CMK (cell line): ENCODE measurements around the gene HPS5.
"Not testable (repeated sequence)": the region's sequence is repeated elsewhere in the genome, so short reads cannot be mapped to it uniquely, and the experiment has no call there.

Experiments used
- DNase-seq: peaks from one replicate; pipeline ENCODE4 v3.0.0-alpha.2; 2010; ENCODE audit warnings: low read depth

The HPS5 gene

DNA sequence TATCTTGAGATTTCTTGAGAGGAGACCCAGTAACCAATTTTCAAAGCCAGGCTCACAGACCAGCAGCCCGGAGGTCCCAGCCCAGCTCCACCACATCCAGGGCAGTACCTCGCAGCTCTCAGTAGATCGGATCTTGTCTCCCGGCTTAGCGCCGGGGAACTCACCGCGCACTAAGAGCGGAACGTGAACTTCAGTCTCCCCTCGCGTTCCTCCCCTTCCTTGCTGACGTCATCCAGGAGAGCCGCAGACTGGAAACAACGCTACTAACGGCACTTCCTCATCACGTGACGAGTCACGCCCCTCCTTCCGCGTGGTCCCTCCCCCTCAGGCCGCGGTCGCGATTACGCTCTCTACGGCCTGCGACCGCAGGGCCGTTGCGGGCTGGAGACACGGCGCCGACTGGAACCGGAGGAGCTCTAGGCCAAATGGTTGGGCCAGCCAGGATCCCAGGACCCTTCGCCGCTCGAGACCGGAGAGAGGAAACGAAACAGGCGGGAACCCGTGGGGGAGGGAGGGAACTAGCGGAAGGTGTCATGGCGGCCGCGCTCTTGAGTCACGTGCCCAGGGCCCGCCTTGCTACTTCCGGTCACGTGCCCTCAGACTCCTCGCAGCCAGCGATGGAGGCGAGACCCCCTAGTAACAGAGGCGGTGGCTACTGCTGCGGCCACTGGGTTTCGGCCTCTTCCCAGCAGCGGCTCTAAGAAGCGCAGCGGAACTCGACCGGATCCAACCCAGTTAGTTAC lies at the start of gene HPS5, which contains the start of gene GTF2H1:
HPS5 (minus strand) TSS at position 172 of the 743 bp plus-strand sequence. CDS start 4,282 bp downstream, outside the sequence.
GTF2H1 (plus strand) TSS at position 599 of the 743 bp plus-strand sequence. CDS start 10,508 bp downstream, outside the sequence.
- DNase-seq, result peak; percentile 88

GRCh38 chr11:18371279-18371678 lies 49.3 kb upstream of the HPS5 start:
- DNase-seq, result no peak

DNA sequence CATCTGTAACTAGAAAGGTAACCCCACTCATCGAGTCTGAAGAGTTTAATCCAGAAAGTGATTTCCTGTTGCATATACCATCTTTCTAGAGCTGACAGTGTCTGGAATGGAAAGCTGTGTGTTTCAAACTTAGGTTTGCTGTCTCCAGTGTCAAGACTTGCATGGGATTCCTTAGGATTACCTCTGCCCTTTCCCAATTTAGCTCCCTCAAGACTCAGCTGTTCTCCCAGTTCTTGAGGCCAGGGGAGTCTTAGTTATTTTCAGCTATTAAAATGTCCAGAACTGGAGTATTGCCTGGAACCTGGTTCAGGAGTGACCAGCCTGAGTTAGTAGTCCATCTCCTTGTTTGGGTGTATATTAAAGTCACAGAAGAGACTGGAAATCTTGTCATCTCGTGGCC lies 47.5 kb upstream of the HPS5 start:
- DNase-seq, result no peak

GRCh38 chr11:18368221-18368620 lies 46.3 kb upstream of the HPS5 start:
- no peak for DNase-seq

GRCh38 chr11:18367431-18367830 lies 45.5 kb upstream of the HPS5 start:
- DNase-seq, result no peak

DNA sequence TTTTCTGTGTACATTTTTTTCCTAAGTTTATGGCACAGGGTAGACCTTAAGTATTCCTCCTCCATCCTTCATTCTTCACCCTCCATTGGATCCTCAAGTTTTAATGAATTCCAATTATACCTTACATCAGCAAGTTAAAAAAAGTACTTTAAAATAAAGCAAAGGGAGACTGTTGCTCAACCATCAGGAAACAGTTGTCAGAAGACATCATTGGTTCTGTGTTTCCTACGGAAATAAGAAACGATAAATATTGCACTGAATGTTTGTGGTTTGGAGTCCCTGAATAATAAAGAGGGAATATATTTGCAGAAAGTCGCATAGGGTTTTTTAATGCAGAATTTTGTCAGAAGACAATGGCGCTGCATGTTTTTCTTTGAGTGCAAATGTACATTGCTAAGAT lies 44.3 kb upstream of the HPS5 start:
- no peak for DNase-seq

- DNase-seq, result no peak
Observed at GRCh38 chr11:18365741-18366140, 43.8 kb upstream of the HPS5 start.

GRCh38 chr11:18364495-18365073 lies 42.6 kb upstream of the HPS5 start:
- no peak for DNase-seq

DNA sequence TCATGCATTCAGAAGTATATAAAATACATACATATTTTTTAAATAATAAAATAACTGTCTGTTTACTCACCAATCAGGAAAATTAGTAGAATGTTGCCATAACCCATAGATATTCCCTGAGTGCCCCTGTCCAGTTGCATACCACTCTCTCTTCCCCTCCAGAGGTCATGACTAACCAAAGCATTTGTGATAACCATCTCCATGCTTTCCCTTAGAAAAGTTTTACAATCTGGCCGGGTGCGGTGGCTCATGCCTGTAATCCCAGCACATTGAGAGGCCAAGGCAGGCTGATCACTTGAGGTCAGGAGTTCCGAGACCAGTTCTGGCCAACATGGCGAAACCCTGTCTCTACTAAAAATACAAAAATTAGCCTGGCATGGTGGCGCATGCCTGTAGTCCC lies 39.2 kb upstream of the HPS5 start:
- DNase-seq, result no peak

DNA sequence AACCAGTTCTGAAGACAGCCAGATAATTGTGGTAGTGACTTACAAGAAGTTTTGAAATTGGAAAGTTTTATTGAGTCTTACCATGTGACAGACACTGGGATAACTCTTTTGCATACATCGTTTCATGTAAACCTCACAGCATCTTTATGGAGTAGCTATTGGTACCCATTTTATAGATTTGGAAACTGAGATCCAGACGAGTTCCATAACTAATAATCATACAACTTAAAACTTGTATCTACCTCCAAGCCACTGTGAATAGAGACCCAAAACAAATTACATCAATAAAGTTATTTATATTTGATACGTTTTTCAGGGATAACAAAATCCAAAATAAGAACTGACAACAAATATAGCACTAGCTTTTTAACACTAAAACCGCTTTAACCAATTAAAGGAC lies 36.7 kb upstream of the HPS5 start:
- no peak for DNase-seq

- no peak for DNase-seq
Observed at GRCh38 chr11:18352581-18352980, 30.6 kb upstream of the HPS5 start.

- no peak for DNase-seq
Observed at GRCh38 chr11:18347471-18348125, 25.7 kb upstream of the HPS5 start.

DNA sequence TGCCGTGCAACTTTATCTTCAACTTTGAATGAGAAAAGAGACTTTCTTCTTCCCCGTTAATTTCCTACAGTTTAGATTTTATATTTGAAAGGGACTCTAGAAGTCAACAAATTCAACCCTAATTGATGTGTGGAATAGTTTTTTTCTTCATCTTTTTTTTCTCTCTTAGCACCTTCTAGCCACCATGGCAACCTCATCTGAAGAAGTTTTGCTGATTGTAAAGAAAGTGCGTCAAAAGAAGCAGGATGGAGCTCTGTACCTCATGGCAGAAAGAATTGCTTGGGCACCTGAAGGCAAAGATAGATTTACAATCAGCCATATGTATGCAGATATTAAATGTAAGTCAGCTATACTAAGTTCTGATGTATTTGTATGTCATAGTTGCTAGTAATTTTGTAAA lies 11.0 kb upstream of the HPS5 start:
- no peak for DNase-seq

GRCh38 chr11:18332302-18332701 lies 10.4 kb upstream of the HPS5 start:
- no peak for DNase-seq

GRCh38 chr11:18330921-18331320 lies 9.0 kb upstream of the HPS5 start:
- no peak for DNase-seq

DNA sequence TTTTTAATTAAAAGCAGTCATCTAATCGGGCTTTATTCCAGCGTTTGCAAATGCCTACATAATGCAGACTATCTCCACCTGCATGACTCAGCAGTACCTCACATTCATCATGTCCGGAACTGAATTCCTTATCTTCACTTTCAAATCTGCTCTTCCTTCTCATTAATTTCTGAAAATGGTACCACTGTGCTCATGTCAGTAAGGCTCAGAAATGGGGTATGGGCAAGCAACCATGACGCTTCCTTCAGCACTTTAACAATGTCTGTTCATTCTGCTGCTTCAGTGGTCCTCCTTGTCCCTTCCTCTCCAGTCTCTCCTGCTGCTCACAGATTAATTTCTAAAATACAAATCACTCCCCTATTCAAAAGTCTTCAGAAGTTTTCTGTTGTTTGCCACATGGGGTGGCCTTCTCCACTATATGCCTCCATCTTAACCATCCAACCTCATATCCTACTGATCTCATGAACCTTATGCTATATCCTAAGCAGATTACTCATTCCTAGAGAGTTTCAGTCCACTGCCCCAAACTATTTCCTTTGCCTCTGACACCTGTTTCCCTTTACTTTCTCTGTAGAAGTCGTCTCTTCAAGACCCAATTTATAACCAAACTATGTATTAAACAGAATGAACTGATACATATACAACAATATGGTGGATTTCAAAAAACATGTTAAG lies 7.4 kb upstream of the HPS5 start:
- DNase-seq, result no peak

GRCh38 chr11:18324381-18324780 lies 2.4 kb upstream of the HPS5 start:
- DNase-seq, result no peak

DNA sequence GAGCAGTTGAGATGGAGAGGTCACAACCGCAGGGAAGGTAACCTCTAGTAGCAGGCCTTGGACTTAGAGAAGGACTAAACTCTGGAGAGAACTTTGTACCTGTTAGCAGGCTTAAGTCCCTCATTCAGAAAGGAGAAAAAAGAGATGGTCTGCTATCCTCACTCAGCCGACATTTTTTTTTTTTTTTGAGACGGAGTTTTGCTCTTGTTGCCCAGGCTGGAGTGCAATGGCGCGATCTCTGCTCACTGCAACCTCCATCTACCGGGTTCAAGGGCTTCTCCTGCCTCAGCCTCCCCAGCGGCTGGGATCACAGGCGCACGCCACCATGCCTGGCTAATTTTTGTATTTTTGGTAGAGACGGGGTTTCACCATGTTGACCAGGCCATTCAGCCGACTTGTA lies 1.9 kb upstream of the HPS5 start:
- DNase-seq, result not testable (repeated sequence)

GRCh38 chr11:18322818-18323570 lies 1.1 kb upstream of the HPS5 start:
- DNase-seq, result no peak

DNA sequence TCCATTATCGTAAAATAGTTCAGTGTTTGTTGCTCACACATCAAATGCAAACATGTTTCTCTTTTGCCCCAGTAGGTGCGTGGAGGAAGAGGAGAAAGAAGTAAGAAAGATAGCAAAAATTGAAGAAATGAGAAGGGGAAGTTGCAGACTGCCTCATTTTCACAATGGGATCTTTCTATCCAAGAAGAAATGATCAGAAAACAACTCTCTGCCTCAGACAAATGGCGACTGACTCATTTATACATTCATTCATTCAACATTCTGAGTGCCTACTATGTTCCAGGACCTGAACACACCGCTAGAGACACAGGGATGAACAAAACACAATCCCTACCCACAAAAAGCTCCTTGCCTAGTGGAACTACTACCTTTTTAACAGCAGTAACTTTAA lies 367 bp downstream of the HPS5 start:
- no peak for DNase-seq

- no peak for DNase-seq
Observed at GRCh38 chr11:18320617-18321016, 1.3 kb downstream of the HPS5 start.

DNA sequence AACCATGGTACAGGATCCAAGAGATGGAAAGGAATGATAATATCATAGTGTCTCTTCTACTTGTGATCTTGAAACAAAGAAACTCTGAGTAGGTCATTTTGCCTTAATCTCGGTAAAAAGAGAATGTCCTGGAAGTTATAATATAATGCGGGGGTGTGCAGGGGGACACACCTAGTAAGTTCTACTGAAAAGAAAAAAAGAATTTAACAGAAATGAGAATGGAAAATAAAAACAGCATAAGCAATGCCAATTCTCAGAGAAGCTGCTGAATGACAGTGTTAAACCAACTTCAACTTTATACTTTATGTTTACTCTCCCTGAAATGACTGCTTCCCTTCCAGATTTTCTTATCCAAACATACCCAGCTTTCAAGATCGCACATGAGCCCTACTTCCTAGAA lies 2.0 kb downstream of the HPS5 start:
- no peak for DNase-seq
